Activated effector memory CD4-positive, alpha-beta T cell treated with anti-CD3 and anti-CD28 coated beads, Interleukin-2, amount 50 U/mL, for 16 hours (primary cell): ENCODE measurements around the gene PCDHGA12.
"Not testable (repeated sequence)": the region's sequence is repeated elsewhere in the genome, so short reads cannot be mapped to it uniquely, and the experiment has no call there.

Experiments
- DNase-seq: peaks from one replicate; pipeline ENCODE4 v3.0.0-alpha.2; 2020

The PCDHGA12 gene

GRCh38 chr5:141430332-141431113 lies at the start of gene PCDHGA12:
Gene PCDHGA12 (plus strand): TSS chr5:141430507. CDS start chr5:141430760, 253 bp downstream.
- no peak for DNase-seq

- no peak for DNase-seq
Observed at GRCh38 chr5:141382469-141383294, 47.6 kb upstream of the PCDHGA12 start, which contains the start of gene PCDHGA7. Gene PCDHGA7 (plus strand): TSS chr5:141382742. CDS start chr5:141382900, 158 bp downstream.

GRCh38 chr5:141383345-141383744 lies 47.0 kb upstream of the PCDHGA12 start:
- DNase-seq: no peak

GRCh38 chr5:141384471-141385267 lies 45.6 kb upstream of the PCDHGA12 start:
- DNase-seq: no peak

GRCh38 chr5:141387557-141388311 lies 42.6 kb upstream of the PCDHGA12 start, which contains the start of gene PCDHGB4:
Gene PCDHGB4 (plus strand): TSS chr5:141387698. CDS start chr5:141387885, 187 bp downstream.
- peak; percentile 69 for DNase-seq

GRCh38 chr5:141388661-141389060 lies 41.6 kb upstream of the PCDHGA12 start:
- no peak for DNase-seq

GRCh38 chr5:141389153-141390042 lies 40.9 kb upstream of the PCDHGA12 start:
- DNase-seq: no peak

GRCh38 chr5:141392429-141393198 lies 37.7 kb upstream of the PCDHGA12 start, which contains the start of gene PCDHGA8:
Gene PCDHGA8 (plus strand): TSS chr5:141392633. CDS start chr5:141392814, 181 bp downstream.
- no peak for DNase-seq

GRCh38 chr5:141393267-141393666 lies 37.0 kb upstream of the PCDHGA12 start:
- no peak for DNase-seq

- not testable (repeated sequence) for DNase-seq
Observed at GRCh38 chr5:141394401-141395187, 35.7 kb upstream of the PCDHGA12 start.

- peak; percentile 78 for DNase-seq
Observed at GRCh38 chr5:141397756-141398551, 32.4 kb upstream of the PCDHGA12 start, which contains the start of gene PCDHGB5. Gene PCDHGB5 (plus strand): TSS chr5:141397947. CDS start chr5:141398128, 181 bp downstream.

- DNase-seq: no peak
Observed at GRCh38 chr5:141398608-141399007, 31.7 kb upstream of the PCDHGA12 start.

GRCh38 chr5:141399555-141400258 lies 30.6 kb upstream of the PCDHGA12 start:
- no peak for DNase-seq

GRCh38 chr5:141402553-141403243 lies 27.6 kb upstream of the PCDHGA12 start, which contains the start of gene PCDHGA9:
Gene PCDHGA9 (plus strand): TSS chr5:141402778. CDS start chr5:141402953, 175 bp downstream.
- no peak for DNase-seq

GRCh38 chr5:141403387-141403786 lies 26.9 kb upstream of the PCDHGA12 start:
- no peak for DNase-seq

GRCh38 chr5:141407790-141408505 lies 22.4 kb upstream of the PCDHGA12 start, which contains the start of gene PCDHGB6:
Gene PCDHGB6 (plus strand): TSS chr5:141408021. CDS start chr5:141408203, 182 bp downstream.
- DNase-seq: peak; percentile 74
